Stimulated activated CD8-positive, alpha-beta memory T cell treated with anti-CD3 and anti-CD28 coated beads, Interleukin-12 subunit alpha, Interleukin-12 subunit beta, amount 100 ng/mL, for 1 hour (primary cell): Measurements from ENCODE around the gene HCFC1.
"Not testable (repeated sequence)": the region's sequence is repeated elsewhere in the genome, so short reads cannot be mapped to it uniquely, and the experiment has no call there.

Experiments used
- DNase-seq: peaks from one replicate; pipeline ENCODE4 v3.0.0-alpha.2; 2020; ENCODE audit warnings: low read depth

The HCFC1 gene

GRCh38 chrX:154008521-154008920 is 36.9 kb upstream of the HCFC1 start:
- DNase-seq: no peak

GRCh38 chrX:154006947-154007346 is 35.3 kb upstream of the HCFC1 start:
- DNase-seq: no peak

GRCh38 chrX:154004315-154004714 is 32.7 kb upstream of the HCFC1 start:
- no peak for DNase-seq

- DNase-seq: no peak
Measured at GRCh38 chrX:154002215-154002719, 30.6 kb upstream of the HCFC1 start.

- no peak for DNase-seq
Measured at GRCh38 chrX:154000051-154000450, 28.4 kb upstream of the HCFC1 start.

- no peak for DNase-seq
Measured at GRCh38 chrX:153999359-154000037, 27.9 kb upstream of the HCFC1 start.

GRCh38 chrX:153995504-153995903 is 23.9 kb upstream of the HCFC1 start:
- DNase-seq: no peak

GRCh38 chrX:153994398-153994797 is 22.8 kb upstream of the HCFC1 start:
- not testable (repeated sequence) for DNase-seq

GRCh38 chrX:153993978-153994377 is 22.4 kb upstream of the HCFC1 start:
- DNase-seq: no peak

- no peak for DNase-seq
Measured at GRCh38 chrX:153993079-153993478, 21.5 kb upstream of the HCFC1 start.

- DNase-seq: no peak
Measured at GRCh38 chrX:153992180-153992579, 20.6 kb upstream of the HCFC1 start.

GRCh38 chrX:153991013-153991580 is 19.5 kb upstream of the HCFC1 start:
- no peak for DNase-seq

GRCh38 chrX:153989973-153990655 is 18.5 kb upstream of the HCFC1 start:
- DNase-seq: no peak

- no peak for DNase-seq
Measured at GRCh38 chrX:153988493-153988892, 16.9 kb upstream of the HCFC1 start.

- no peak for DNase-seq
Measured at GRCh38 chrX:153984351-153985178, 12.9 kb upstream of the HCFC1 start.

- DNase-seq: no peak
Measured at GRCh38 chrX:153983321-153983801, 11.7 kb upstream of the HCFC1 start.

GRCh38 chrX:153981771-153982533 is 10.3 kb upstream of the HCFC1 start:
- no peak for DNase-seq

GRCh38 chrX:153981231-153981630 is 9.6 kb upstream of the HCFC1 start:
- DNase-seq: no peak

GRCh38 chrX:153980394-153980793 is 8.8 kb upstream of the HCFC1 start:
- not testable (repeated sequence) for DNase-seq

GRCh38 chrX:153974726-153975286 is 3.2 kb upstream of the HCFC1 start:
- DNase-seq: no peak
